NCI-H2081 treated with DMSO at 0.1 percent for 48 hours (cell line): ENCODE results near the gene AGAP1.

Source experiments
- DNase-seq: peaks from one replicate; lab custom pipeline; 2025; lab: John Stamatoyannopoulos, UW

AGAP1 gene

DNA sequence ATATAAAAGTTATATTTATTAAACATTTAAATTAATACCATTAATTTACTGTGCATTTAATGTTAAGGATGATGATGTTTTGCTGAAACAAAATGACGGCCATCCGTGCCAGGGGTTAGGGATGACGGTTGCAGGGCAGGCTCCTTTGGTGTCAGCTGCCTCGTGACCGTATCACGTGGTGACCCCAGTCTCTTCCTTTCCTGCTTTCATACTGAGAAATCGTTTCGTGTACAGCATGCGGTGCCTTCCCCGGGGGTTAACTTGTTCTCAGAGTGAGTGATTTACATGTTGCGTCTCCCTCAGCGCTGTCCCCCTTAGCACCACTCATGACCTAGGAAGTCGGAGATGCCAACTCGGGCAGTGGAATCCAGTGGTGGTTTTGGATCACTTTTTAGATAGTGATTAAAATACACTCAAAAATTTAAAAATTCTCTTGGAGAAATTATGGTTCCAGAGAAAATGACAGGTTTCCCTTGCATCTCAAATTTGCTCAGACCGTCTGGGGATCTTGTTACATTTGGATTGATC, 383.5 kb downstream of the AGAP1 start:
- DNase-seq = no peak

- no peak for DNase-seq
Measured at GRCh38 chr2:235879116-235879515, 385.3 kb downstream of the AGAP1 start.

- DNase-seq = no peak
Measured at GRCh38 chr2:235883675-235884074, 389.8 kb downstream of the AGAP1 start.

DNA sequence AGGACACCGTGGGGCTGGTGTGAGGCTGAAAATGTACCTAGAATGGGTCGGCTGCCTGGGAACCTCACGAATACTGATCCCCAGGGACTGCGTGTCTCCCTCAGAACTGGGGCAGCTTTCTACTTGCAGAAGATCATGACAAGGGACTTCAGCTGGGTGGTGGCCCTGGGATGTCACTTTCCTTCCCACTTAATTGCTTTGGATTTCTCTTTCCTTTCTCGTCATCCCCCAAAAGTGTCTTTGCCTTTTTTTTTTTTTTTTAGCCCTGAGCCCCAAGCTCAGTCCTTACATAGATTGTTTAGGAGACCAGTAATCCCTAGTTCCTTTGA, 395.4 kb downstream of the AGAP1 start:
- DNase-seq = no peak

DNA sequence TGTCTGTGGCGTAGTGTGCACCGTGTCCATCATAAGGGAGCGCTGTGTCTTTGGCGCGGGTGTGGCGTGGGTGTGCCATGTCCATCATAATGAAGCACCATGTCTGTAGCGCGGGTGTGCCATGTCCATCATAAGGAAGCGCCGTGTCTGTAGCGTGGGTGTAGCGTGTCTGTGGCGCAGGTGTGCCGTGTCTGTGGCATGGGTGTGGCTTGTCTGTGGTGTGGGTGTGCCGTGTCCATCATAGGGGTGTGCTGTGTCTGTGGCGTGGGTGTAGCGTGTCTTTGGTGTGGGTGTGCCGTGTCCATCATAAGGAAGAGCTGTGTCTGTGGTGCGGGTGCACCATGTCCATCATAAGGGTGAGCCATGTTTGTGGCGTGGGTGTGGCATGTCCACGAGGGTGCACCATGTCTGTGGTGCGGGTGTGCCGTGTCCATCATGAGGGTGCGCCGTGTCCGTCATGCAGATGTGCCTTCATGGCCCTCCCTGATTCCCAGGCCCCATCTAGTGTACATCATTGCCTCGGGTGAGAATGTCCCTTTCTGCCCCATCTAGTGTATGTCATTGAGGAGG, 399.4 kb downstream of the AGAP1 start:
- no peak for DNase-seq

DNA sequence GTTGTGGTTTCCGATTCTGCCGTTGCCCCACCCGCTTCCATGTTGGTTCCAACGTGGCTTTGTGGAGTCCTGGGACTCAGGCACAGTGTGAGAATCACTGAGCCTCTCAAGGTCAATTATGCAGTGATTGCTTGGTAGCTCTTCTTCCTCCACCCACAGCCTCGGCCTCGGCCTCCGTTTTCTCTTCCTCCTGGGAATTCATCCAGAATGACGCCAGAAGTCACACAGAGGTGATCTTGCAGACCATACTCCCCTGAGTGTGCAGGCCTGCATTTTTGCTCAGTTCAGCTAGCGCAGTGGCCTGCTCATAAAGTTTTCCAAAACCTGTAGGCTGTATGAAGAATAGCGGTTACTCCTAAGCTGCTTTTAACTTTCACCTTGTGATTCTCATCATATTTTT, 401.0 kb downstream of the AGAP1 start:
- no peak for DNase-seq

DNA sequence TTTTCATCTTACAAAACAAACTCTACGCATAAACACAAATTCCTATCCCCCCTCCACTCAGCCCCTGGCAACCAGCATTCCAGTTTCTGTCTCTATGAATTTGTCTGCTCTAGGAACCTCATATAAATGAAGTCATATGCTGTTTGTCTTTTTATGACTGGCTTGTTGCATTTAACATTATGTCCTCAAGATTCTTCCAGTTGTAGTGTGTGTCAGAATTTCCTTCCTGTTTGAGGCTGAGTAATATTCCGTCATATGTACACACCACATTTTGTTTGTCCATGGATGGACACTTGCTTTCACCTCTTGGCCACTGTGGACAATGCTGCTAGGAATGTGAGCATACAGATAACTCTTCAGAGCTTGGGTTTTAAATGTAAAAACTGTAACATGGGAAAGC, 402.2 kb downstream of the AGAP1 start:
- DNase-seq = no peak

- no peak for DNase-seq
Measured at GRCh38 chr2:235897992-235898391, 404.1 kb downstream of the AGAP1 start.

DNA sequence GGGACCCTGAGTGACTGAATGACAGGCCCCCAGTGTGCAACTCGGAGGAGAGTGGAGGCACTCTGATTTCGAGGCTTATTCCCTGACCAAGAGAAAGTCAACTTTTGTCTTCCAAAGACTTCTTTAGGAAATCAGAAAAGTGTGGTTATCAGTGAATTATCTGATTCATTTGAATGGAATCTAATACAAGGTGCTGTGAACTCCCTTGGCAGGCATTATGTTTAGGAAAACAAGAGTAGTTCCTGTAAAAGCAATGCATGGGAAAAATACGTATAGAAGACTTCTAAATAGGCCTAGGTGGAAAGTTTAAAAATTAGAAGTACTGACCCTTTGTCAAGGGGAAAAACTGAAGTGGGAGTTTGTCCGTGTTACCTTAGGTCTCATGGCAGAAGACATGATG, 404.9 kb downstream of the AGAP1 start:
- no peak for DNase-seq

GRCh38 chr2:235900631-235901030, 406.8 kb downstream of the AGAP1 start:
- DNase-seq = no peak

- no peak for DNase-seq
Measured at GRCh38 chr2:235901243-235901642, 407.4 kb downstream of the AGAP1 start.

DNA sequence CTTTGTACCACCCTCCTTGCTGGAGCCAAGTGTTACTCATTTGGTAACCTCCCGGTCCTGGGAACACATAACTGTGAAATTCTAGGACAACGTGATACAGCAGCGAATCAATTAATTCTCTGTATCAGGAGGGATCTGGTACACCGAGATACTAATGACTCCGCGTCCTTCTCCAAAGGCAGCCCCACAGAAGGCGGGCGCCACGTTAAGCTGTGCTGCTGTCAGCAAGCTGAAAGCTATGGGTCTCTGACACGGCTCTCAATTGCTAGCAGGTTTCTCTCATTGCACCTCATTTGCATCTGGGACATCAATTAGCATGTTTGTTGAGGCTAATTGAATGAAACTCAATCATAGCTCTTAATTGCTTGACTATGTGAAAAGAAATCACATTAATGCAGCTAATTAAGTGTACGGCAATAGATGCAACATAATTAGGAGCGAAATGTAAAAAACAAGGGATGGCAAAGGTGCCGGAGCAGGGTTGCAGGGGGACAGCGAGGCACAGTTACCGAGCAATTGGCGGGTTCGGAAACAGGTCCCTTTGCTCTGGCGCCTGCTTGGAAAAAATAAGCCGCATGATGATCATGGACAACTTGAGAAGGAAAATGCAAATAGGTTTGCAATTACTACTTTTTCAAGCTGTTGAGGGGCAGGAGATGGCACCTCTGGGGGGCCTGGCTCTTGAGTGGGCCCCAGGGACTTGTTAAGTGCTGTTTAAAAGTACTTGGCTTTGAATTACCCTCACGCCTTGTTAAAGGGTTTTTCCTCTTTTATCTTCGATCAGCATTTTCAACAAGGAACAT, 410.1 kb downstream of the AGAP1 start:
- DNase-seq = no peak

DNA sequence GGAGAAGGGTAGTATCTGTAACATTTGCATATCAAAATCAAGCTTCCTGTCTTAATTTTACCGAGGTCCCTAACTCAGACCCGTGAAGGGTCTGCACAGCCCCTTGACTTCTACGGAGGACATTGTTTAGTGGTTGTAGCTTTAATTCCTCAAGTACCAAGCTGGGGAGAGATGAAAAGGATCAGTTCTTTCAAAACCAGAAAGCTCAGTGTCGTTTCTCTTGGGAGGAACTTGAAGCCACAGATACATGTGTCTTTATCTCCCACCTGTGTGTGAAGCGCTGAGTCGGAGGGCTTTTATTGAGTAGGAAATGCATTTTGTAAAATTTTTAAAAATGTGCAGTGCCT, 410.7 kb downstream of the AGAP1 start:
- no peak for DNase-seq

- DNase-seq = no peak
Measured at GRCh38 chr2:235908826-235909225, 415.0 kb downstream of the AGAP1 start.

GRCh38 chr2:235909358-235909757, 415.5 kb downstream of the AGAP1 start:
- no peak for DNase-seq

DNA sequence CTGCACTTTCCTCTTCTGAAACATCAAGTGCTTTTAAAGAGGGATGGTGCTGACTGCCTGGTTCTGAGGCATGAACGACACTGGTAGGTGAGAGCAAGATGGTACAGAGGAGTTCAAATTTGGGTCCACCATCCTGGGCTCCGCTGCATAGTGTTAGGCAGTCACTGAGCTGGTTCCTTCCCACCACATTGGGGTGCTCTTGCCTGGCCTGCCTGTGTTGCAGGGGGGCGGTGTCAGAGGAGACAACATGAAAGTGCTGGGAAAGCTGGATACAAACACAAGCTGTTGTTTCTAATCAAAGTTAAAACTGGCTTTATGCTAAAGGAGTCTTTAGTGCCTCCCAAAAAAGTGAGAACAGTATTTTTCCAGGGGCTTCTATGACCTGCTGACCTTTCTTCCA, 416.2 kb downstream of the AGAP1 start:
- DNase-seq = no peak

- DNase-seq = no peak
Measured at GRCh38 chr2:235911125-235911524, 417.3 kb downstream of the AGAP1 start.

DNA sequence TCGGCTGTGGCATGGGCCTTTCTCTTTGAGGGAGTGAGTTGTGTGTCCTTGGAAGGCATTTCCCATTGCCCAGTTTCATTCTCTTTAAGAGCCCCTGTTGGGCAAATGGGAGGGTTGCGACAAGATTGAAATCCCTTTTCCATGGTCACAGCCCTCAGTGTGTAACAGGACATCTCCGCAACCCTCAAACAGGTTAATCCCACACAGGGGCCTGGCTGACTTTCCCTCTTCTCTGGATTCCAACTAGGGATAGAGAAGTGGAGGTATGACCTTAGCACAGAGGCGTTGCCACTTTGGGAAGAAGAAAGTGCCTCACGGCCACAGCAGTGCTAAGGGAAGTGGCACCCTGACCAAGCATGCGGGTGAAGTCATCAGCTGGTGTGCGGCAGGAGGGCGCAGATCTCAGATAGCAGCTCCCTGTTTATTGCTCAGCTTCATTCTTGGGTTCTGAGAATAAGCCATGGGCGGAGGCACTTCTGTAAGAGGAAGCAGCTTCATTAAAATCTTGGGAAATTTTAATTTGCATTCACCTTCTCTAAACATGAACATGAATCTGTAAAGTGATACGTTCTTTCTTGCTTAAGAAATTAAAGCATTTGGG, 417.9 kb downstream of the AGAP1 start:
- no peak for DNase-seq

GRCh38 chr2:235914756-235915155, 420.9 kb downstream of the AGAP1 start:
- DNase-seq = no peak

DNA sequence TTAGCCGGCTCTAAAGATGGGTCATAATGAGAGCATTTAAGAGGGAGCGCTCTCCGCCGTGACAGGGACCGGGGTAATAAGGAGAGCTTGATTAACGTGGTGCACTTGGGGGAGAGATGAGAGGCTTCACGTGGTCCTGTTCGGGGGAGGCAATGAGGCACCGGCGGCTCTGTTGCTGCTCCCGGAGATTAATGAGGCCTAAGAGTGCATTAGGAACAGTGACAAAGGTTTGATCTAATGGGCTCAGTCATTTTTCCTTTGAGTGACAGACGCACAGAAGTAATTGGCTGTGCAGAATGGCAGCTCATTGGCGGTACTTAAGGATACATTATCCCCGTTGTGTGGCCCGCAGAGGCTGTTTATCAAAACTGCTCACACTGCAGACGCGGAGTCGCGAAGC, 423.7 kb downstream of the AGAP1 start:
- no peak for DNase-seq

DNA sequence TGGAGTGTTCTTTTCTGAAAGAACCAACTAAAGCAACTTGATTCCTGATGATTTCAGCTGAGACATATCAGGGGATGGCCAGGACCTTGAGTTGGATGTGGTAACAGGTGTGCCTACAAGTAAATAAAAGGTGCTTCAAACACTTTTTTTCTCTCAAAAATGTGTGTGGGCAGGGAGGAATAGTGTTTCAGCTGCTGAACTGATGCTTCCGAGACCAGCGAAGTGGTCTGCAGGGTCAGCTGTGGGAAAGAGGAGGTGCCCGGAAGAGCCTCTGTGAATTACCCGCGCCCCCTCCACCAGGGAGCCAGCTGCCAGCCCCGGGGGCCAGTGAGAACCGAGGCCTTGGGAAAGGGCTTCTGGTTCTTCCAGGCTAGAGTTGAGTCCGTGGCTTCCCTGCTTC, 425.0 kb downstream of the AGAP1 start:
- no peak for DNase-seq

DNA sequence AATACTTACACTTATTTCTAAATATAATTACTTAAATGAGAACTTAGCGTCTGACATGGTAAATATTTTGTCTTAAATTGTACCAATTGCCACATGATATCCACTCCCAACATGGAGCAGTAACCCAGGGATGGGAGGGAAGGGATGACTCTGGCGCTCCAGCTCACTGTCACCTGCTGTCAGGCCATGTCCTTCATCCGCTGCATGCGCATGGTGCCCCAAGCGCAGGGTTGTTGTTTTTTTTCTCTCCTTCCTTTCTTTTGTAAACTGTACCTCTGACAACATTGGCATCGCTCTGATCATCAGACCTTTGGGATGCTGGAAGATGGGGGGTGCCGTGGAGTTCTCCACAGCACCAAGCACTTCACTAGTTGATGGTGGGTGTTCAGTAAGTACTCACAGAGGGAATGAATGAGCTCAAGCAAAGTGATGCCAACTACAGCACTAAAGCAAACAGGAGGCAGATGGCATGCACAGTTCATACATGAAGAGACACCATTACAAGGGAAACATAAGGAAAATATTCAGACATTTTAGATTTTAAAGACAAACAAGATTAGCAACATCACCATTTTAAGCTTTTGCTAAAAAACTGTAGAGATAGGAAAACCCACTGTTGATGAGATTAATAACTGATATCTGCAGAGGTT, 426.5 kb downstream of the AGAP1 start:
- no peak for DNase-seq
